SU-DHL-6 (cell line): ENCODE results near the gene ARHGEF4.

Experiments
- EZH2phosphoT487 ChIP-seq: fragments of 200-600 bp; sonication (generic), shearing (Covaris generic); conservative IDR thresholded peaks from 2 replicates; pipeline ENCODE4 v1.6.1; 2018; ENCODE audit warnings: mild to moderate bottlenecking, antibody characterized with exemption, low read length, moderate library complexity, mixed read lengths
- TF ChIP-seq, protein P1 (sequence below): fragments of 200-600 bp; sonication (generic); IDR thresholded peaks from one replicate; pipeline ENCODE4 v1.5.1; 2017; ENCODE audit warnings: antibody characterized with exemption, mild to moderate bottlenecking, low read length, moderate library complexity; ENCODE audit not compliant: insufficient read depth, poor library complexity, severe bottlenecking

DNA sequence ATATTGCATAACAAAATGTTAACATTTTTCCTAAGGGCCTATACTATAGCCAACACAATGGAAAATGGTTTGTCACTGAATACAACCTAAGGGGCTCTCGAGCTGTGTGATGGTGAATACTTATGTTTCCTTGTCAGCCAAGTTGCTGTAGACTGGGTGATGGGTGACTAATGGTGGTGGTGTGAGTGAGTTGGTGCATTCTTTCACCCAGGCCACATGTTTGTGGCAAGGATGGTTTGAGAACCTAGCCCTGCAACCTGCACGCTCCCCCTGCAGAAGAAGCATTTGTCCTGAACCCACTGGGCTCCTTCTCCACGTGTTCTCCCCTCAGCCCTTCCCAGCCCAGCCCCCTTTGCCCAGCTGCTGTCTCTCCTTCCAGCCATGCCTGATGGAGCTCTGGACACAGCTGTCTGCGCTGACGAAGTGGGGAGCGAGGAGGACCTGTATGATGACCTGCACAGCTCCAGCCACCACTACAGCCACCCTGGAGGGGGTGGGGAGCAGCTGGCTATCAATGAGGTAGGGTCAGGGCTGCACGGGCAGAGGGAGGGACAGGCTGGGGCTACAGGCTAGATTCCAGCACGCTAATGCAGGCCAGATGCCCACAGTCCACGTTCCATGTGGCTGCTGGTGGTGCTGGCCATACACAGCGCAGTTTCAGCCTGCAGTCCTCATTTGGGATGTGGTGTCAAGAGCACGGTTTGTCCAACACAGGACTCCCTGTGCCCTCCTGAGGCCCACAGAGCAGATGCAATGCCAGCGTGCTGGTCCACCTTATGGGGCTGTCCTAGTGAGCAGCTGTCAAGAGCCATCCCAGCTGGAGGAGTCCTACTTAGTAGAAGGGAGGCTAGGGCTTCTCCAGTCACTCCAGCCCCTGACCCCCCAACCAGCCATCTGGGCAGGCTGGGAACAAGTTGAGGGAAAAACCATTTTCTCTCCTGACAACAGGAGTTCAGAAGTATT is 191.1 kb downstream of the ARHGEF4 start:
- TF ChIP-seq, protein P1, sequence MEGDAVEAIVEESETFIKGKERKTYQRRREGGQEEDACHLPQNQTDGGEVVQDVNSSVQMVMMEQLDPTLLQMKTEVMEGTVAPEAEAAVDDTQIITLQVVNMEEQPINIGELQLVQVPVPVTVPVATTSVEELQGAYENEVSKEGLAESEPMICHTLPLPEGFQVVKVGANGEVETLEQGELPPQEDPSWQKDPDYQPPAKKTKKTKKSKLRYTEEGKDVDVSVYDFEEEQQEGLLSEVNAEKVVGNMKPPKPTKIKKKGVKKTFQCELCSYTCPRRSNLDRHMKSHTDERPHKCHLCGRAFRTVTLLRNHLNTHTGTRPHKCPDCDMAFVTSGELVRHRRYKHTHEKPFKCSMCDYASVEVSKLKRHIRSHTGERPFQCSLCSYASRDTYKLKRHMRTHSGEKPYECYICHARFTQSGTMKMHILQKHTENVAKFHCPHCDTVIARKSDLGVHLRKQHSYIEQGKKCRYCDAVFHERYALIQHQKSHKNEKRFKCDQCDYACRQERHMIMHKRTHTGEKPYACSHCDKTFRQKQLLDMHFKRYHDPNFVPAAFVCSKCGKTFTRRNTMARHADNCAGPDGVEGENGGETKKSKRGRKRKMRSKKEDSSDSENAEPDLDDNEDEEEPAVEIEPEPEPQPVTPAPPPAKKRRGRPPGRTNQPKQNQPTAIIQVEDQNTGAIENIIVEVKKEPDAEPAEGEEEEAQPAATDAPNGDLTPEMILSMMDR, result no peak
- TF ChIP-seq EZH2phosphoT487, result no peak
